ENCODE measurements around the gene GPR18. TPM values are rescaled to one million over a fixed set of nuclear protein-coding genes. Genes with fewer than 3 reads are reported as not detected.
A peak's percentile ranks its signal among the peaks of the same experiment; 100 is the strongest.

Gene GPR18
- total RNA-seq, 1 experiment from 2014 or later = not detected

DNA sequence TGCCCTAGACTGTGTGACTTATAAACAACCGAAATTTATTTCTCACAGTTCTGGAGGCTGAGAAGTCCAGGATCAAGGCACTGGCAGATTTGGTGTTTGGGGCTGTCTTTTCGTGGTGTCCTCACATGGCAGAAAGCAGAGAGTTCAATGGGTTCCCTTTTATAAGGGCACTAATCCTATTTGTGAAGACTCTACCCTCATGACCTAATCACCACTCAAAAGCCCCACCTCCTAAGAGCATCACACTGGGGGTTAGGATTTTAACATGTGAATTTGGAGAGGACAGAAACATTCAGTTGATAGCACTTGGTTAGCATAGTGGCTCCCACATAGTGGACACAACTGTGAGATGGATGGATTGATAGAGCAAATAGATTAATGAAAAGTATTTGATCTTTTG, 21.5 kb upstream of the GPR18 start:
- no peak overlapping the region for H3K9ac ChIP-seq (ENCODE audit: extremely low read depth, insufficient read length, low read length)
- no CpG with 5 or more reads among the region's 2 CpGs for WGBS (ENCODE audit: extremely low coverage, insufficient read length, low lambda C conversion rate)
- no peaks in the 10 kb centered on the region for H3K27me3 Mint-ChIP-seq (ENCODE audit: low read depth)
- no peak overlapping the region for H2BK15ac ChIP-seq (ENCODE audit: low read depth, low read length)
- H4K5ac ChIP-seq (ENCODE audit: insufficient read length, low read depth, low read length) = no peak overlapping the region
- H3K4ac ChIP-seq (ENCODE audit: low read depth, low read length) = no peak overlapping the region
- peaks cover 4 to 10% (median 8%) of the 10 kb centered on the region in 3 experiments; a peak in 4 of 7 replicates for H3K36me3 Mint-ChIP-seq (ENCODE audit: insufficient read depth in 1 of 3, low read depth in 3 of 3)
- H3K79me1 ChIP-seq (ENCODE audit: insufficient read depth, low read depth, low read length, poor library complexity, severe bottlenecking) = peaks cover 8% of the 10 kb centered on the region
- no peaks in the 10 kb centered on the region for H3K9me3 Mint-ChIP-seq
- no peak overlapping the region for H2AK5ac ChIP-seq (ENCODE audit: insufficient read length, low read length)
- no peak overlapping the region for H2BK120ac ChIP-seq (ENCODE audit: low read depth, low read length, poor library complexity, severe bottlenecking)
- no peak overlapping the region for H4K8ac ChIP-seq (replicated peaks; ENCODE audit: insufficient read length, low read depth, low read length)
- H3K79me2 ChIP-seq (ENCODE audit: insufficient read depth, low read length) = no peaks in the 10 kb centered on the region
- H4K91ac ChIP-seq (ENCODE audit: insufficient read length, low read depth, low read length) = no peak overlapping the region
- no peaks in the 10 kb centered on the region for H3K27me3 ChIP-seq (ENCODE audit: insufficient read depth, low read length)
- H2AFZ ChIP-seq (ENCODE audit: low read length) = no peak overlapping the region
- H4K20me1 ChIP-seq (ENCODE audit: control insufficient read depth, insufficient read depth, insufficient read length) = no peaks in the 10 kb centered on the region
- no peak overlapping the region for H3K4me3 Mint-ChIP-seq
- H3K14ac ChIP-seq (ENCODE audit: insufficient read depth, low read length) = no peak overlapping the region
- TF ChIP-seq, protein P1, sequence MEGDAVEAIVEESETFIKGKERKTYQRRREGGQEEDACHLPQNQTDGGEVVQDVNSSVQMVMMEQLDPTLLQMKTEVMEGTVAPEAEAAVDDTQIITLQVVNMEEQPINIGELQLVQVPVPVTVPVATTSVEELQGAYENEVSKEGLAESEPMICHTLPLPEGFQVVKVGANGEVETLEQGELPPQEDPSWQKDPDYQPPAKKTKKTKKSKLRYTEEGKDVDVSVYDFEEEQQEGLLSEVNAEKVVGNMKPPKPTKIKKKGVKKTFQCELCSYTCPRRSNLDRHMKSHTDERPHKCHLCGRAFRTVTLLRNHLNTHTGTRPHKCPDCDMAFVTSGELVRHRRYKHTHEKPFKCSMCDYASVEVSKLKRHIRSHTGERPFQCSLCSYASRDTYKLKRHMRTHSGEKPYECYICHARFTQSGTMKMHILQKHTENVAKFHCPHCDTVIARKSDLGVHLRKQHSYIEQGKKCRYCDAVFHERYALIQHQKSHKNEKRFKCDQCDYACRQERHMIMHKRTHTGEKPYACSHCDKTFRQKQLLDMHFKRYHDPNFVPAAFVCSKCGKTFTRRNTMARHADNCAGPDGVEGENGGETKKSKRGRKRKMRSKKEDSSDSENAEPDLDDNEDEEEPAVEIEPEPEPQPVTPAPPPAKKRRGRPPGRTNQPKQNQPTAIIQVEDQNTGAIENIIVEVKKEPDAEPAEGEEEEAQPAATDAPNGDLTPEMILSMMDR (conservative IDR thresholded peaks at IDR 0.05) = no peak
- H3K4me2 ChIP-seq (ENCODE audit: insufficient read depth, insufficient read length, low read length) = no peak overlapping the region
- no peak overlapping the region for H3K18ac ChIP-seq (ENCODE audit: insufficient read length, low read depth, low read length)
- no peak overlapping the region for H3K27ac ChIP-seq (ENCODE audit: insufficient read length, low read depth, low read length)
- no peak overlapping the region for H2BK12ac ChIP-seq (ENCODE audit: insufficient read length, low read depth, low read length)
- H3K23me2 ChIP-seq (ENCODE audit: insufficient read length, low read depth, low read length, poor library complexity, severe bottlenecking) = no peaks in the 10 kb centered on the region
- no peak for DNase-seq
- H3K4me1 ChIP-seq (ENCODE audit: insufficient read depth, low read length) = no peaks in the 10 kb centered on the region; the same call in 1 of the 2 replicates
- peak overlapping the region in 1 of 3 experiments; percentile 66; a peak in 1 of 7 replicates for H3K27ac Mint-ChIP-seq
- no peak overlapping the region for H2BK20ac ChIP-seq (ENCODE audit: low read depth, low read length, poor library complexity, severe bottlenecking)
- H3K23ac ChIP-seq (ENCODE audit: insufficient read length, low read depth, low read length) = no peak overlapping the region
- no peak overlapping the region for H2BK5ac ChIP-seq (ENCODE audit: insufficient read length, low read length)
- H3K9me3 ChIP-seq (ENCODE audit: control insufficient read depth, low read depth, low read length) = no peaks in the 10 kb centered on the region
- no peak overlapping the region for H3K56ac ChIP-seq (ENCODE audit: insufficient read length, low read depth, low read length)
- H3K4me1 Mint-ChIP-seq = peaks cover 30 to 37% of the 10 kb centered on the region in 2 experiments
- no peak overlapping the region for H3T11ph ChIP-seq (ENCODE audit: low read length)

Data from H9 (cell line).